Activated T-helper 1 cell treated with Interleukin-2 at 50 U/mL for 16 hours (primary cell): ENCODE data around the gene SOCS7.

Source experiments
- DNase-seq: peaks from one replicate; pipeline ENCODE4 v3.0.0-alpha.2; 2020; ENCODE audit warnings: low read depth

SOCS7 gene

GRCh38 chr17:38351412-38352222 is at the start of gene SOCS7:
TSS of gene SOCS7 (plus strand) at chr17:38351844. CDS start at chr17:38352053, 209 bp downstream.
- peak; percentile 87 for DNase-seq

- no peak for DNase-seq
These were observed 36.1 kb upstream of the SOCS7 start for GRCh38 chr17:38315497-38315896.

GRCh38 chr17:38317081-38317480 is 34.6 kb upstream of the SOCS7 start:
- no peak for DNase-seq

- no peak for DNase-seq
These were observed 31.2 kb upstream of the SOCS7 start for GRCh38 chr17:38320482-38320881.

- peak; percentile 47 for DNase-seq
These were observed 29.4 kb upstream of the SOCS7 start for GRCh38 chr17:38322156-38322779.

GRCh38 chr17:38322897-38323296 is 28.7 kb upstream of the SOCS7 start:
- DNase-seq: no peak

GRCh38 chr17:38324141-38324697 is 27.4 kb upstream of the SOCS7 start:
- DNase-seq: no peak

- DNase-seq: no peak
These were observed 26.9 kb upstream of the SOCS7 start for GRCh38 chr17:38324772-38325171.

GRCh38 chr17:38325221-38325851 is 26.3 kb upstream of the SOCS7 start:
- DNase-seq: no peak

- DNase-seq: no peak
These were observed 24.4 kb upstream of the SOCS7 start for GRCh38 chr17:38326996-38327792.

GRCh38 chr17:38327936-38328335 is 23.7 kb upstream of the SOCS7 start:
- DNase-seq: no peak

- no peak for DNase-seq
These were observed 23.0 kb upstream of the SOCS7 start for GRCh38 chr17:38328620-38329019.

GRCh38 chr17:38329284-38329683 is 22.4 kb upstream of the SOCS7 start:
- DNase-seq: no peak

GRCh38 chr17:38329808-38330730 is 21.6 kb upstream of the SOCS7 start:
- DNase-seq: no peak

GRCh38 chr17:38330941-38331411 is 20.7 kb upstream of the SOCS7 start:
- DNase-seq: no peak

- no peak for DNase-seq
These were observed 18.9 kb upstream of the SOCS7 start for GRCh38 chr17:38332735-38333134.

GRCh38 chr17:38333635-38334295 is 17.9 kb upstream of the SOCS7 start:
- no peak for DNase-seq

- DNase-seq: no peak
These were observed 16.9 kb upstream of the SOCS7 start for GRCh38 chr17:38334480-38335364.

GRCh38 chr17:38336838-38337237 is 14.8 kb upstream of the SOCS7 start:
- no peak for DNase-seq
